ENCODE results near the gene DIRAS1. TPM values are rescaled to one million over a fixed set of nuclear protein-coding genes. Genes with fewer than 3 reads are reported as not detected.

DIRAS1 gene
- total and polyA plus RNA-seq, 5 donors from 2014 or later: not detected

- no peak for DNase-seq
- Mint-ChIP-seq H3K4me3 (no peak overlapping the region), H3K27ac (no peak overlapping the region), H3K9me3 (peaks cover 0 to 2% (median 0%) of the 10 kb centered on the region in 7 donors), H3K36me3 (no peaks in the 10 kb centered on the region), H3K27me3 (no peaks in the 10 kb centered on the region), H3K4me1 (peaks cover 0 to 2% (median 0%) of the 10 kb centered on the region in 4 donors)
- no peaks in the 10 kb centered on the region for H3K4me1 ChIP-seq (ENCODE audit: control insufficient read depth, insufficient read depth, low read length, poor library complexity, severe bottlenecking)
- no peak overlapping the region for H3K27ac ChIP-seq (ENCODE audit: insufficient read depth, low read length, poor library complexity, severe bottlenecking)
- H3K27me3 ChIP-seq (ENCODE audit: control insufficient read depth, insufficient read depth, low read length): no peaks in the 10 kb centered on the region
- H3K36me3 ChIP-seq (ENCODE audit: control insufficient read depth, insufficient read depth, low read length): peaks cover 24% of the 10 kb centered on the region
- no peak for ATAC-seq (ENCODE audit: low read depth in 2 of 2)
- no peaks in the 10 kb centered on the region for H3K9me3 ChIP-seq (ENCODE audit: control insufficient read depth in 2 of 2, low read length in 2 of 2)
- no peak overlapping the region for H3K4me3 ChIP-seq (ENCODE audit: low read depth, low read length)
Observed at GRCh38 chr19:2765376-2765775, 44.2 kb upstream of the DIRAS1 start.

GRCh38 chr19:2764945-2765344 lies 43.8 kb upstream of the DIRAS1 start:
- Mint-ChIP-seq H3K4me3 (no peak overlapping the region), H3K9me3 (peaks cover 0 to 2% (median 0%) of the 10 kb centered on the region in 7 donors), H3K4me1 (no peaks in the 10 kb centered on the region), H3K27me3 (no peaks in the 10 kb centered on the region), H3K36me3 (no peaks in the 10 kb centered on the region), H3K27ac (no peak overlapping the region)
- H3K27ac ChIP-seq (ENCODE audit: insufficient read depth, low read length, poor library complexity, severe bottlenecking): no peak overlapping the region
- H3K36me3 ChIP-seq (ENCODE audit: control insufficient read depth, insufficient read depth, low read length): peaks cover 24% of the 10 kb centered on the region
- H3K4me3 ChIP-seq (ENCODE audit: low read depth, low read length): no peak overlapping the region
- H3K27me3 ChIP-seq (ENCODE audit: control insufficient read depth, insufficient read depth, low read length): no peaks in the 10 kb centered on the region
- no peaks in the 10 kb centered on the region for H3K4me1 ChIP-seq (ENCODE audit: control insufficient read depth, insufficient read depth, low read length, poor library complexity, severe bottlenecking)
- no peaks in the 10 kb centered on the region for H3K9me3 ChIP-seq (ENCODE audit: control insufficient read depth in 2 of 2, low read length in 2 of 2)
- DNase-seq (no peak), ATAC-seq (ENCODE audit: low read depth in 2 of 2) (no peak)

- DNase-seq: no peak
- Mint-ChIP-seq H3K4me3 (no peak overlapping the region), H3K27me3 (no peaks in the 10 kb centered on the region), H3K36me3 (peaks cover 7% of the 10 kb centered on the region), H3K9me3 (peaks cover 0 to 2% (median 0%) of the 10 kb centered on the region in 7 donors), H3K27ac (no peak overlapping the region), H3K4me1 (peaks cover 0 to 2% (median 0%) of the 10 kb centered on the region in 4 donors)
- no peak for ATAC-seq (ENCODE audit: low read depth in 2 of 2)
- Histone ChIP-seq H3K27ac (ENCODE audit: insufficient read depth, low read length, poor library complexity, severe bottlenecking) (no peak overlapping the region), H3K4me1 (ENCODE audit: control insufficient read depth, insufficient read depth, low read length, poor library complexity, severe bottlenecking) (no peaks in the 10 kb centered on the region), H3K36me3 (ENCODE audit: control insufficient read depth, insufficient read depth, low read length) (peaks cover 27% of the 10 kb centered on the region), H3K9me3 (ENCODE audit: control insufficient read depth in 2 of 2, low read length in 2 of 2) (no peaks in the 10 kb centered on the region), H3K4me3 (ENCODE audit: low read depth, low read length) (no peak overlapping the region), H3K27me3 (ENCODE audit: control insufficient read depth, insufficient read depth, low read length) (no peaks in the 10 kb centered on the region)
Observed at GRCh38 chr19:2763687-2764086, 42.5 kb upstream of the DIRAS1 start.

- Mint-ChIP-seq H3K27ac (no peak overlapping the region), H3K4me1 (peaks cover 0 to 2% (median 0%) of the 10 kb centered on the region in 4 donors), H3K36me3 (peaks cover 10% of the 10 kb centered on the region), H3K4me3 (no peak overlapping the region), H3K9me3 (peaks cover 0 to 2% (median 0%) of the 10 kb centered on the region in 7 donors), H3K27me3 (no peaks in the 10 kb centered on the region)
- DNase-seq (no peak), ATAC-seq (ENCODE audit: low read depth in 2 of 2) (no peak)
- Histone ChIP-seq H3K27ac (ENCODE audit: insufficient read depth, low read length, poor library complexity, severe bottlenecking) (no peak overlapping the region), H3K36me3 (ENCODE audit: control insufficient read depth, insufficient read depth, low read length) (peaks cover 28% of the 10 kb centered on the region), H3K4me1 (ENCODE audit: control insufficient read depth, insufficient read depth, low read length, poor library complexity, severe bottlenecking) (no peaks in the 10 kb centered on the region), H3K4me3 (ENCODE audit: low read depth, low read length) (no peak overlapping the region), H3K27me3 (ENCODE audit: control insufficient read depth, insufficient read depth, low read length) (no peaks in the 10 kb centered on the region), H3K9me3 (ENCODE audit: control insufficient read depth in 2 of 2, low read length in 2 of 2) (no peaks in the 10 kb centered on the region)
Observed at GRCh38 chr19:2762783-2763496, 41.8 kb upstream of the DIRAS1 start.

- no peak overlapping the region for H3K4me3 ChIP-seq (ENCODE audit: low read depth, low read length)
- H3K4me1 ChIP-seq (ENCODE audit: control insufficient read depth, insufficient read depth, low read length, poor library complexity, severe bottlenecking): no peaks in the 10 kb centered on the region
- Mint-ChIP-seq H3K9me3 (peaks cover 0 to 2% (median 0%) of the 10 kb centered on the region in 7 donors), H3K4me1 (peaks cover 0 to 2% (median 0%) of the 10 kb centered on the region in 4 donors), H3K36me3 (peaks cover 10% of the 10 kb centered on the region), H3K27ac (peak overlapping the region in 1 of 3 donors; percentile 83), H3K27me3 (no peaks in the 10 kb centered on the region), H3K4me3 (no peak overlapping the region)
- H3K27me3 ChIP-seq (ENCODE audit: control insufficient read depth, insufficient read depth, low read length): no peaks in the 10 kb centered on the region
- H3K36me3 ChIP-seq (ENCODE audit: control insufficient read depth, insufficient read depth, low read length): peaks cover 24% of the 10 kb centered on the region
- no peak for DNase-seq
- no peak overlapping the region for H3K27ac ChIP-seq (ENCODE audit: insufficient read depth, low read length, poor library complexity, severe bottlenecking)
- H3K9me3 ChIP-seq (ENCODE audit: control insufficient read depth in 2 of 2, low read length in 2 of 2): no peaks in the 10 kb centered on the region
- no peak for ATAC-seq (ENCODE audit: low read depth in 2 of 2)
Observed at GRCh38 chr19:2761876-2762782, 41.0 kb upstream of the DIRAS1 start.

GRCh38 chr19:2761309-2761677 lies 40.1 kb upstream of the DIRAS1 start:
- Histone ChIP-seq H3K36me3 (ENCODE audit: control insufficient read depth, insufficient read depth, low read length) (peaks cover 24% of the 10 kb centered on the region), H3K4me1 (ENCODE audit: control insufficient read depth, insufficient read depth, low read length, poor library complexity, severe bottlenecking) (no peaks in the 10 kb centered on the region), H3K4me3 (ENCODE audit: low read depth, low read length) (no peak overlapping the region), H3K27me3 (ENCODE audit: control insufficient read depth, insufficient read depth, low read length) (no peaks in the 10 kb centered on the region), H3K27ac (ENCODE audit: insufficient read depth, low read length, poor library complexity, severe bottlenecking) (no peak overlapping the region), H3K9me3 (ENCODE audit: control insufficient read depth in 2 of 2, low read length in 2 of 2) (no peaks in the 10 kb centered on the region)
- H3K36me3 Mint-ChIP-seq: peaks cover 12% of the 10 kb centered on the region
- H3K4me3 Mint-ChIP-seq: no peak overlapping the region
- DNase-seq (no peak), ATAC-seq (ENCODE audit: low read depth in 2 of 2) (no peak)
- no peak overlapping the region for H3K27ac Mint-ChIP-seq
- peaks cover 0 to 2% (median 0%) of the 10 kb centered on the region in 7 donors for H3K9me3 Mint-ChIP-seq
- H3K27me3 Mint-ChIP-seq: no peaks in the 10 kb centered on the region
- peaks cover 0 to 2% (median 0%) of the 10 kb centered on the region in 4 donors for H3K4me1 Mint-ChIP-seq

- Histone ChIP-seq H3K9me3 (ENCODE audit: control insufficient read depth in 2 of 2, low read length in 2 of 2) (no peaks in the 10 kb centered on the region), H3K27me3 (ENCODE audit: control insufficient read depth, insufficient read depth, low read length) (no peaks in the 10 kb centered on the region), H3K4me3 (ENCODE audit: low read depth, low read length) (no peak overlapping the region), H3K4me1 (ENCODE audit: control insufficient read depth, insufficient read depth, low read length, poor library complexity, severe bottlenecking) (no peaks in the 10 kb centered on the region), H3K36me3 (ENCODE audit: control insufficient read depth, insufficient read depth, low read length) (peaks cover 26% of the 10 kb centered on the region), H3K27ac (ENCODE audit: insufficient read depth, low read length, poor library complexity, severe bottlenecking) (no peak overlapping the region)
- no peak for ATAC-seq (ENCODE audit: low read depth in 2 of 2)
- H3K4me3 Mint-ChIP-seq: no peak overlapping the region
- peaks cover 0 to 2% (median 0%) of the 10 kb centered on the region in 7 donors for H3K9me3 Mint-ChIP-seq
- H3K4me1 Mint-ChIP-seq: peaks cover 0 to 2% (median 0%) of the 10 kb centered on the region in 4 donors
- peak overlapping the region in 1 of 3 donors; percentile 42 for H3K27ac Mint-ChIP-seq
- DNase-seq: no peak
- peaks cover 15% of the 10 kb centered on the region for H3K36me3 Mint-ChIP-seq
- H3K27me3 Mint-ChIP-seq: no peaks in the 10 kb centered on the region
Observed at GRCh38 chr19:2759965-2760364, 38.8 kb upstream of the DIRAS1 start.
